Measurements from ENCODE around the gene CHCHD3.
"Not testable (repeated sequence)": the region's sequence is repeated elsewhere in the genome, so short reads cannot be mapped to it uniquely, and the experiment has no call there.

Gene CHCHD3

DNA sequence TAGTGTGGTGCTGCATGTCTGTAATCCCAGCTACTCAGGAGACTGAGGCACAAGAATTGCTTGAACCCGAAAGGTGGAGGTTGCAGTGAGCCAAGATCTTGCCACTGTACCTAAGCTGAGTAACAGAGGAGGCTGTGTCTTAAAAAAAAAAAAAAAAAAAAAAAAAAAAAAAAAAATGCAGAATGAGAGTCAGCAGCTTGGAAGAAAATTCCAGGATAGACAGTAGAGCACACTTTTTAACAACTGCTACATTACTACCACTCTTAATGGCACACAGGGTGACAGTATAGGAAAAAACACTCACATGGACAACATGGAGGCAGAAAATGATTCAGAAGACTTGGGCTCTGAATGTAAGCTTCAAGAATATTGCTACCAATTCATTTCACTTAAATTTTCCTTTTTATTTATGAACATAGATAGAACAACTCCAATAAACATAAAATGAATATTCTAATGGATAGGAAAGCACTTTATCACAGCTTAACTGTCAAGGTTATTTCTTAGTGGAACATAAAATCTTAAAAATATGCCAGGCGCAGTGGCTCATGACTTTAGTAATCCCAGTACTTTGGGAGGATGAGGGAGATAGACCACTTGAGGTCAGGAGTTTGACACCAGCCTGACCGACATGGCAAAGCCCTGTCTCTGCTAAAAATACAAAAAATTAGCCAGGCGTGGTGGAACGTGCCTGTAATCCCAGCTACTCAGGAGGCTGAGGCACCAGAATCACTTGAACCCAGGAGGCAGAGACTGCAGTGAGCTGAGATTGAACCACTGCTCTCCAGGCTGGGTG lies 31.5 kb downstream of the CHCHD3 start:
- Histone ChIP-seq H3K4me3 (ENCODE audit: low read length in 2 of 2) (no peak overlapping the region), H3K36me3 (ENCODE audit: control insufficient read depth in 2 of 2, insufficient read depth in 2 of 2, low read length in 2 of 2) (peaks cover 0 to 4% of the 10 kb centered on the region in 2 donors), H3K9me3 (ENCODE audit: control insufficient read depth in 2 of 2, low read length in 2 of 2) (no peaks in the 10 kb centered on the region), H3K9ac (ENCODE audit: low read depth in 1 of 2, low read length in 2 of 2) (no peak overlapping the region), H3K27ac (ENCODE audit: low read depth in 2 of 2, low read length in 2 of 2) (no peak overlapping the region), H3K27me3 (ENCODE audit: control insufficient read depth in 2 of 2, insufficient read depth in 2 of 2, low read length in 2 of 2) (no peaks in the 10 kb centered on the region), H3K4me1 (ENCODE audit: control insufficient read depth in 2 of 2, insufficient read depth in 2 of 2, low read length in 2 of 2) (no peaks in the 10 kb centered on the region)

DNA sequence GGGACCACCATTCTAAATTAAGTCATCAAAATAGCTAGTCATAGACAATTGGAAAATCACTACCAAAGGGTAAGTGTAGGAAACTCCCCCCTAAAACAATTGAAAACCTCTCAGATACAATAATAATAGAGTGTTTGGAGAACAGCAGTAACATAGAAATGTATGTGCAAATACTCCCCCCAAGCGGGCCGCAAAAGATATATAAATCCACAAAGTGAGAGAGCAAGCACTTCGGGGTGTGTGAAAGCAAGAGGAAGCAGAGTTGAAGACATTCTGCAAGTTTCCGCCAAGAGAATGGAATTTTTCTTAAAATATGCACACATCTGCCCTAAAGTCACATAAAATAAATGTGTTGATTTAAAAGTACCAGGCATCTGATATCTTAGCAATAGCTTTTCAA lies 33.3 kb downstream of the CHCHD3 start:
- Histone ChIP-seq H3K4me3 (ENCODE audit: low read length in 2 of 2) (no peak overlapping the region), H3K36me3 (ENCODE audit: control insufficient read depth in 2 of 2, insufficient read depth in 2 of 2, low read length in 2 of 2) (no peaks in the 10 kb centered on the region), H3K27ac (ENCODE audit: low read depth in 2 of 2, low read length in 2 of 2) (no peak overlapping the region), H3K9ac (ENCODE audit: low read depth in 1 of 2, low read length in 2 of 2) (no peak overlapping the region), H3K27me3 (ENCODE audit: control insufficient read depth in 2 of 2, insufficient read depth in 2 of 2, low read length in 2 of 2) (no peaks in the 10 kb centered on the region), H3K4me1 (ENCODE audit: control insufficient read depth in 2 of 2, insufficient read depth in 2 of 2, low read length in 2 of 2) (no peaks in the 10 kb centered on the region), H3K9me3 (ENCODE audit: control insufficient read depth in 2 of 2, low read length in 2 of 2) (no peaks in the 10 kb centered on the region)

DNA sequence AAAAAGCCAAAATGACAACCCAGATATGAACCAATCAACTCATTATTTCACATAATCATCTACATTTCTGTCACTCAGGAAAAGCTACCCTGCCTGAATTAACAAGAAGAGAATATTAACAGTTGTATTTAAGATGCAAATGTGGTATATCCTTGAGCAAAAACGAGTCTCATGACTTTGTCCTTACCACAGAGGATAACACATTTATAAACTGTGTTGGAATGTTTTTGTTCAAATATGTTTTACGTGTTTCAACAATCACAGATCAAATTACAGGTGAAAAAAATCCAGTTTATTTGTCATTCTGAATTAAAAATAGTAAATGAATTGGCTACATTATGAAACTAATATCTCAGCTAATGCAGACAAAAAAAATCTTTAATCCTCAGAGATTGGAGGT lies 34.6 kb downstream of the CHCHD3 start:
- Histone ChIP-seq H3K27me3 (ENCODE audit: control insufficient read depth in 2 of 2, insufficient read depth in 2 of 2, low read length in 2 of 2) (no peaks in the 10 kb centered on the region), H3K4me3 (ENCODE audit: low read length in 2 of 2) (no peak overlapping the region), H3K36me3 (ENCODE audit: control insufficient read depth in 2 of 2, insufficient read depth in 2 of 2, low read length in 2 of 2) (no peaks in the 10 kb centered on the region), H3K27ac (ENCODE audit: low read depth in 2 of 2, low read length in 2 of 2) (no peak overlapping the region), H3K9me3 (ENCODE audit: control insufficient read depth in 2 of 2, low read length in 2 of 2) (no peaks in the 10 kb centered on the region), H3K4me1 (ENCODE audit: control insufficient read depth in 2 of 2, insufficient read depth in 2 of 2, low read length in 2 of 2) (no peaks in the 10 kb centered on the region), H3K9ac (ENCODE audit: low read depth in 1 of 2, low read length in 2 of 2) (no peak overlapping the region)

DNA sequence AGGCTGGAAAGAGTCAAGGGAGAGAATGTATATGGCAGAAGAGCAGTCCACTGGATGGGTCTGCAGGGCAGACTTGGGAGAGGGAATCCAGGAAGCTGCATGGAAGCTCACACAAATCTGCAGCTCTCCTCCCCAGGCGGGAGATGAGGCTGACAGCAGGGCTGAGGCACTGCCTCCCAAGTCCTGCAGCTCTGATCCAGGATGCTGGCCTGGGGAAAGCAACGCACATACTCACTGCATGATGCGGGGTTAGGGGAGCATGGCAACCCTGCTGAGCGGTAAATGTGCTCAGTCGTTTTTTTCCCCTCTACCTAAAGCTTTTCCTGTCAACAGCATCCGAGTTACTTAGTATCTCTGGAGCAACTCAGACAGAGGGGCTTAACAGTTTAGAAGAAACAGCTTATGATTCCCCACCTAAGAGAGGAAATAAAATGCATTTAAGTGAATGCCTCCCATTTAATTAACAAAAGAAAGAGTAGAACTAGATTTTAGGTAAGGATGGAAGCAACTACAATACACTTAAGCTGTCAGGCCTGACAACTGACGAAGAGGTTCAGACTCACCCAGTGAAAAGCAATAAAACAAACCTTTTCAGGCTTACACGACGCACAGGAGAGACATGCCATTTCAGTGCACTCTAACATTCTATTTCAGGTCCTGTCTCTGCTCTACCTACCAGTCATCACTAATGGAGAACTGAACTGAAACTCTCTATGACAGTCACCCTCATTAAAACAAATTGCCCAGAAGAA lies 37.0 kb downstream of the CHCHD3 start:
- Histone ChIP-seq H3K27me3 (ENCODE audit: control insufficient read depth in 2 of 2, insufficient read depth in 2 of 2, low read length in 2 of 2) (no peaks in the 10 kb centered on the region), H3K9ac (ENCODE audit: low read depth in 1 of 2, low read length in 2 of 2) (no peak overlapping the region), H3K9me3 (ENCODE audit: control insufficient read depth in 2 of 2, low read length in 2 of 2) (no peaks in the 10 kb centered on the region), H3K36me3 (ENCODE audit: control insufficient read depth in 2 of 2, insufficient read depth in 2 of 2, low read length in 2 of 2) (no peaks in the 10 kb centered on the region), H3K4me1 (ENCODE audit: control insufficient read depth in 2 of 2, insufficient read depth in 2 of 2, low read length in 2 of 2) (no peaks in the 10 kb centered on the region), H3K27ac (ENCODE audit: low read depth in 2 of 2, low read length in 2 of 2) (no peak overlapping the region), H3K4me3 (ENCODE audit: low read length in 2 of 2) (no peak overlapping the region)

DNA sequence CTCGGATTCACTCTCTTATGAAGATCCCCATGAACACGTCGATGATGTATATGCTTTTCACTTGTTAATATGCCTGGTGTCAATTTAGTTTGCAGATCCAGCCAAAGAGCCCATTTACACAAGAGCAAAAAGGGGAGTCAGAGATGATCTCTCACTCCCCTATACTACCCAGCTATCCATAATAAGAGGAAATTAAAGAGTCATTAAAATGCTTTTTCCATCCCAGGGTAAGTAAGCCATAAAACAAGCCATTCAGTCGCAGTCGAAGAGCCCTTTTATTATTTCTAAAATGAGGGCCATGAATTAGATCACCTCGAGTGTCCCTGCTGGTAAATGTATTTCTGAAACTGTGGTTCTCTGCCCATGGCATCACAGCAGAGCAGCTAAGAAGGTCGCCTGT lies 41.2 kb downstream of the CHCHD3 start:
- H3K9me3 ChIP-seq (ENCODE audit: control insufficient read depth in 2 of 2, low read length in 2 of 2) = no peaks in the 10 kb centered on the region
- H3K36me3 ChIP-seq (ENCODE audit: control insufficient read depth in 2 of 2, insufficient read depth in 2 of 2, low read length in 2 of 2) = no peaks in the 10 kb centered on the region
- H3K4me1 ChIP-seq (ENCODE audit: control insufficient read depth in 2 of 2, insufficient read depth in 2 of 2, low read length in 2 of 2) = no peaks in the 10 kb centered on the region
- H3K4me3 ChIP-seq (ENCODE audit: low read length in 2 of 2) = no peak overlapping the region
- no peak overlapping the region for H3K9ac ChIP-seq (ENCODE audit: low read depth in 1 of 2, low read length in 2 of 2)
- H3K27me3 ChIP-seq (ENCODE audit: control insufficient read depth in 2 of 2, insufficient read depth in 2 of 2, low read length in 2 of 2) = no peaks in the 10 kb centered on the region
- no peak overlapping the region for H3K27ac ChIP-seq (ENCODE audit: low read depth in 2 of 2, low read length in 2 of 2)

DNA sequence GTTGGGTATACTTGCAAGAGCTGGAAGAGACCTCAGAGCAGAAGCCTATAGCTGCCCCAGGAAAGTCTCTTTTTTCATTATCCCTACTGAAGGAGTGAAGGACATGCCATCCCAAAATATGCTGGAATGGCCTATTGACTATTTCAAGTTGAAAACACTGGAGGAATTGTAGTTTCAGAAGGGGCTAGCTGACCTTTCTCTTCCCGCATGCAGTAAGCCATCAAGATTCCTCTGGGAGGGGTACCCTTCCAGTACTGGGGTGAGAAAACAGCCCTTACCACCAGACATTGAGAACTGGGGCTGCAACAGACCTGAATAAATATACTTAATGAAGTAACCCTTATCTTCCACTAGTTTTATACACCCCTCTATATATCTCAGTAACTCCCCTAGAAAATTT lies 41.7 kb downstream of the CHCHD3 start:
- H3K4me1 ChIP-seq (ENCODE audit: control insufficient read depth in 2 of 2, insufficient read depth in 2 of 2, low read length in 2 of 2) = no peaks in the 10 kb centered on the region
- no peaks in the 10 kb centered on the region for H3K27me3 ChIP-seq (ENCODE audit: control insufficient read depth in 2 of 2, insufficient read depth in 2 of 2, low read length in 2 of 2)
- no peak overlapping the region for H3K4me3 ChIP-seq (ENCODE audit: low read length in 2 of 2)
- H3K36me3 ChIP-seq (ENCODE audit: control insufficient read depth in 2 of 2, insufficient read depth in 2 of 2, low read length in 2 of 2) = no peaks in the 10 kb centered on the region
- no peak overlapping the region for H3K9ac ChIP-seq (ENCODE audit: low read depth in 1 of 2, low read length in 2 of 2)
- H3K9me3 ChIP-seq (ENCODE audit: control insufficient read depth in 2 of 2, low read length in 2 of 2) = no peaks in the 10 kb centered on the region
- no peak overlapping the region for H3K27ac ChIP-seq (ENCODE audit: low read depth in 2 of 2, low read length in 2 of 2)

DNA sequence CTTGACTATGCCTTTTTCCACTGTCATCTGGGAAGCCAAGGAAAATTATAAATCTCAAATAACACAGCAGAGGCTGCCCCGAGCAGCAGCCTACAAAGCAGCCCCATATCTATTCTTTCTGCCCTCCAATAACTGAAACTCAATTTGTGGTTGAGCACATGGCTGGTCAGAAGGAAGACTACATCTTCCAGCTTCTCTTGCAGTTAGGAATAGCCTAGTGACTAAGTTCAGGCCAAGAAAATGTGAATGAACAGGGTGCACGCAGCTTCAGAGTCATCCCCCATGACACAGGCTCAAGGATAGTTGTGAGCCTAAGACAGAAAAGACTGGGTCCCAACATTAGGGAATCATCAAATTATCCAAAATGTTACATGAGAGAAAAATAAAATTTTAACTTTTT lies 42.3 kb downstream of the CHCHD3 start:
- Histone ChIP-seq H3K27ac (ENCODE audit: low read depth in 2 of 2, low read length in 2 of 2) (no peak overlapping the region), H3K4me1 (ENCODE audit: control insufficient read depth in 2 of 2, insufficient read depth in 2 of 2, low read length in 2 of 2) (no peaks in the 10 kb centered on the region), H3K4me3 (ENCODE audit: low read length in 2 of 2) (no peak overlapping the region), H3K9ac (ENCODE audit: low read depth in 1 of 2, low read length in 2 of 2) (no peak overlapping the region), H3K36me3 (ENCODE audit: control insufficient read depth in 2 of 2, insufficient read depth in 2 of 2, low read length in 2 of 2) (no peaks in the 10 kb centered on the region), H3K9me3 (ENCODE audit: control insufficient read depth in 2 of 2, low read length in 2 of 2) (no peaks in the 10 kb centered on the region), H3K27me3 (ENCODE audit: control insufficient read depth in 2 of 2, insufficient read depth in 2 of 2, low read length in 2 of 2) (no peaks in the 10 kb centered on the region)

DNA sequence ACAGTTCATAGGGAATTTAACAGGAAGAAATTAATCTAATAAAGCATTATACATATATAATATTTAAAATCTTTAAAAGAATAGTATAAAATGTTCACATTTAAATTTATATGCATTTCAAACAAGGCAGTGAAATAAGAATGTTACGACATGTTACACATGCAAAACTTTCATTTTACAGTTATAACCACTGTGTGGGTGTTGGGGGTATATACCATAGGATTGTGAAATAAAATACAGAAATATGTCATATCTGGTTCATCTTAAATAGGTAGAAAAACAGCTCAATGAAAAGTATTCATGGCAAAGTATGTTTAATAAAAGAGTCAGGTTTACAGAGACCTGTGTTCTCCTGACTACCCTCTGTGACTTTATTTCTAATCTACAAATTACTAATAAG lies 45.6 kb downstream of the CHCHD3 start:
- no peaks in the 10 kb centered on the region for H3K9me3 ChIP-seq (ENCODE audit: control insufficient read depth in 2 of 2, low read length in 2 of 2)
- H3K4me1 ChIP-seq (ENCODE audit: control insufficient read depth in 2 of 2, insufficient read depth in 2 of 2, low read length in 2 of 2) = no peaks in the 10 kb centered on the region

DNA sequence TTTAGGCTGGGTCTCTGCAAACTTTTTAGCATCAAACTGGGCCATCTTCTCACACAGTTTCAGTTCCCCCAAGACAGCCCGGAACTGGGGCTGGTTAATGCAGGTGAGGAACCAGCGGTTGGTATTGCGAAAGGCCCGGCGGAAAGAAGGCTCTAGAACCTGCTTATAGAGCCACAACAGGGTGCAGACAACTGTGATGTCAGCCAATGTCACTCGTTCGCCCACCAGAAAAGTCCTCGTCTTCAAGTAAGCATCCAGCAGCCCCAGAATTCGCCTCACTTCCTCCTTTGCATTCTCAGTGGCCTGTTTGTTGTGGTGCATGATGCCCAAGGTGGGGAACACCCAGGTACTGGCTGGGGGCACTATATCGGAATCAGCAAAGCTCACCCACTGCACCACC lies 46.6 kb downstream of the CHCHD3 start:
- H3K27ac ChIP-seq (ENCODE audit: low read depth in 2 of 2, low read length in 2 of 2); H3K27me3 ChIP-seq (ENCODE audit: control insufficient read depth in 2 of 2, insufficient read depth in 2 of 2, low read length in 2 of 2); H3K4me1 ChIP-seq (ENCODE audit: control insufficient read depth in 2 of 2, insufficient read depth in 2 of 2, low read length in 2 of 2); H3K36me3 ChIP-seq (ENCODE audit: control insufficient read depth in 2 of 2, insufficient read depth in 2 of 2, low read length in 2 of 2); H3K9me3 ChIP-seq (ENCODE audit: control insufficient read depth in 2 of 2, low read length in 2 of 2); H3K4me3 ChIP-seq (ENCODE audit: low read length in 2 of 2); H3K9ac ChIP-seq (ENCODE audit: low read depth in 1 of 2, low read length in 2 of 2): not testable (repeated sequence)

More for the DNA sequence above, 45.6 kb downstream of the CHCHD3 start:
- H3K27ac ChIP-seq (ENCODE audit: low read depth in 2 of 2, low read length in 2 of 2) = no peak overlapping the region
- no peaks in the 10 kb centered on the region for H3K27me3 ChIP-seq (ENCODE audit: control insufficient read depth in 2 of 2, insufficient read depth in 2 of 2, low read length in 2 of 2)
- H3K9ac ChIP-seq (ENCODE audit: low read depth in 1 of 2, low read length in 2 of 2) = no peak overlapping the region
- no peaks in the 10 kb centered on the region for H3K36me3 ChIP-seq (ENCODE audit: control insufficient read depth in 2 of 2, insufficient read depth in 2 of 2, low read length in 2 of 2)
- H3K4me3 ChIP-seq (ENCODE audit: low read length in 2 of 2) = no peak overlapping the region

DNA sequence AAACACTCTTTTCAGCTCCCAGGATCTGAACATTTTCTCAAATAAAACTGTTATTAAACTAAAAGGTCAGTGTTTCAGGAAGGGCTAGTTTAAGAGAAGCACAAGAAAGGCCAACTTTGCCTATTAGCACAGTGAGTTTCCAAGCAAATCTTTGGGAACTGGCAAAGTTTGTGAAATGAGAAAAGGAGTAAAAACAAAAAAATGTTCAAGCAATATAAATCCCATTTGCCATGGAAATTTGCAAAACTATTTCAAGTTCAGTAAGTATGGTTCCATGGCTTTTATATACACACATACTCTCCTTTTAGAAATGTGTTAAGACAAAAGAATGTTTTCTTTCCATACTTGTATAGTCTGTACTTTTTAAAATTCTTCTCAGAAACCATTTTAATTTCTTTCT lies 51.5 kb downstream of the CHCHD3 start:
- H3K4me3 ChIP-seq (ENCODE audit: low read length in 2 of 2) = no peak overlapping the region
- H3K36me3 ChIP-seq (ENCODE audit: control insufficient read depth in 2 of 2, insufficient read depth in 2 of 2, low read length in 2 of 2) = no peaks in the 10 kb centered on the region
- H3K4me1 ChIP-seq (ENCODE audit: control insufficient read depth in 2 of 2, insufficient read depth in 2 of 2, low read length in 2 of 2) = no peaks in the 10 kb centered on the region
- no peak overlapping the region for H3K9ac ChIP-seq (ENCODE audit: low read depth in 1 of 2, low read length in 2 of 2)
- no peak overlapping the region for H3K27ac ChIP-seq (ENCODE audit: low read depth in 2 of 2, low read length in 2 of 2)
- H3K27me3 ChIP-seq (ENCODE audit: control insufficient read depth in 2 of 2, insufficient read depth in 2 of 2, low read length in 2 of 2) = no peaks in the 10 kb centered on the region
- no peaks in the 10 kb centered on the region for H3K9me3 ChIP-seq (ENCODE audit: control insufficient read depth in 2 of 2, low read length in 2 of 2)

All from mucosa of rectum (tissue), 2 donors.